ENCODE data around the gene CIPC. TPM values are rescaled to one million over a fixed set of nuclear protein-coding genes. Genes with fewer than 3 reads are reported as not detected.

The CIPC gene
- total and polyA plus RNA-seq, 2 of the 4 experiments (the other 2 are of a cell fraction): 6.6 to 12.9 TPM

GRCh38 chr14:77105145-77105939 is 7.3 kb downstream of the CIPC start (continued):
- no peak for TF ChIP-seq USF2 (IDR thresholded peaks at IDR 0.05; ENCODE audit: low read depth, low read length)

- intact Hi-C loops (cut with micrococcal nuclease) (no loop called here), in situ Hi-C loops (cut with MboI; ENCODE audit: low sequenced_read_pairs) (no loop called here), dilution Hi-C loops (cut with HindIII; ENCODE audit: low sequenced_read_pairs, unreplicated experiment) (no loop called here)
- no peak for TF ChIP-seq RFX5 (IDR thresholded peaks at IDR 0.05; ENCODE audit: low read depth, low read length)
- no peak for TF ChIP-seq RAD21 (IDR thresholded peaks at IDR 0.05; ENCODE audit: low read length)
- no peak for TF ChIP-seq CEBPB (IDR thresholded peaks at IDR 0.05; ENCODE audit: low read depth, low read length)
- ChIA-PET CTCF (no interaction called here), POLR2A (ENCODE audit: unreplicated experiment) (no interaction called here)
- no peak overlapping the region for H3K18ac ChIP-seq (ENCODE audit: low read depth, low read length)
- no peak overlapping the region for H3K4me2 ChIP-seq (ENCODE audit: low read depth, low read length)
- no peaks in the 10 kb centered on the region for H3K4me1 ChIP-seq (ENCODE audit: control insufficient read depth, insufficient read depth, low read length)
- no peak overlapping the region for H4K5ac ChIP-seq (ENCODE audit: low read depth, low read length)
- no peak overlapping the region for H3K4me3 ChIP-seq (ENCODE audit: insufficient read depth, low read depth, low read length)
- H2AFZ ChIP-seq (replicated peaks; ENCODE audit: low read length, poor library complexity): no peak overlapping the region
- WGBS, 2 experiments (ENCODE audit: extremely low coverage in 2 of 2, insufficient read length in 1 of 2): 90% methylated on average over 2 of the region's 3 CpGs; no CpG with 5 or more reads in 1 of the 2 experiments
- H4K20me1 ChIP-seq (ENCODE audit: insufficient read depth, low read length): no peaks in the 10 kb centered on the region
- no peak overlapping the region for H3K27ac ChIP-seq (ENCODE audit: insufficient read depth, low read length)
- no peak overlapping the region for H3K14ac ChIP-seq (replicated peaks; ENCODE audit: low read depth, low read length)
- no peak overlapping the region for H3K4ac ChIP-seq (ENCODE audit: low read depth, low read length)
- peaks cover 16 to 17% of the 10 kb centered on the region in 2 experiments; a peak in 3 of 4 replicates for H3K79me1 ChIP-seq (ENCODE audit: low read depth in 1 of 2, low read length in 2 of 2)
- DNase-seq (no peak), ATAC-seq (ENCODE audit: low read depth) (no peak)
- H3K36me3 ChIP-seq (ENCODE audit: control insufficient read depth, insufficient read depth, low read length): peaks cover 8% of the 10 kb centered on the region
- no peak overlapping the region for H2BK5ac ChIP-seq (ENCODE audit: low read depth, low read length, poor library complexity, severe bottlenecking)
- H3K23ac ChIP-seq (ENCODE audit: low read depth, low read length): no peak overlapping the region
- H2AK5ac ChIP-seq (ENCODE audit: low read depth, low read length): no peak overlapping the region
- H2AK9ac ChIP-seq (replicated peaks; ENCODE audit: low read depth, low read length, poor library complexity): no peak overlapping the region
- no peak overlapping the region for H2BK20ac ChIP-seq (ENCODE audit: low read depth, low read length)
- no peak overlapping the region for H4K8ac ChIP-seq (ENCODE audit: low read depth in 2 of 2, low read length in 2 of 2)
- no peaks in the 10 kb centered on the region for H3K9me1 ChIP-seq (ENCODE audit: insufficient read depth, low read length)
- H3K9me3 ChIP-seq (ENCODE audit: control insufficient read depth, insufficient read depth, low read length): no peaks in the 10 kb centered on the region
- no peak overlapping the region for H2BK15ac ChIP-seq (ENCODE audit: low read depth, low read length)
- H3K9ac ChIP-seq (ENCODE audit: low read depth, low read length): no peak overlapping the region
- H3K56ac ChIP-seq (ENCODE audit: extremely low read depth, insufficient read depth, low read length): no peak overlapping the region
- BruUV-seq (replicated peaks): no TSS peak
- H4K91ac ChIP-seq (ENCODE audit: insufficient read depth, low read depth, low read length): no peak overlapping the region
- H2BK120ac ChIP-seq (ENCODE audit: low read depth, low read length): no peak overlapping the region
- no peaks in the 10 kb centered on the region for H3K27me3 ChIP-seq (ENCODE audit: control insufficient read depth, insufficient read depth, low read length)
Observed at GRCh38 chr14:77106666-77107065, 8.6 kb downstream of the CIPC start.

All from IMR-90 (cell line).